ENCODE measurements around the gene EPS8L2. TPM values are rescaled to one million over a fixed set of nuclear protein-coding genes. Genes with fewer than 3 reads are reported as not detected.

Gene EPS8L2
- total RNA-seq, 1 experiment from 2014 or later, result 0.90 TPM

DNA sequence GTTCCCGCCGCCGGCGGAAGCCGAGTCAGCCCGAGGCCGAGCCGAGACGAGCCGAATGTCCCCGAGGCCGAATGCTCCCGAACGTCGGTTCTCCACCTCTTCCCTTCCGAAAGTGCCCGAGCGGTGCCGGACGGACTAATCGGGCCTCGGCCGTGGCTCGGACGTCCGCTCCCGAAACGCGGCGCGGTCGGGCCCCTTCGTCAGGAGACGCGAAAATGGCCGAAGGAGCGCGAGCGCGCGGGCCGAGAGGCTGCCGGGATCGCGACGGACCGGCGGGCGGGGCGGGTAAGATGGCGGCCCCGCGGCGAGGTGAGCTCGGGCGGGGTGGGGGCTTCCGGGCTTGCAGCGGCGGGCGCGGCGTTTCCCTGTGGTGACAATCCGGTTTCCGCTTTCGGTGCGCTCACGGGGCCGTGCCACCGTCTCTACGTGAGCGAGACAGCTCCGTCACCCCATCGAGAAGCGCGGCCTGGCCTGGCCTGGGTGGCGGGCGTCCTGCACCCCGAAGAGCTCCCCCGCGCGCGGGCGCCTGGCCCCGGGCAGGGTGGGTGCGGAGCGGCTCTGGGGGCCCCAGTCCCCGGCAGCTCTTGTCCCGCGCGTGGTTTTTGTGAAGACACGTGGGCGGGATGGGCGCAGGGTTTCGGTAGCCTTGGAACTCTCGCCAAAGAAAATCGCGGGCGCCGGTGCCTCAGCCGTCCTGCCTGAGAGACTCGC lies 10.3 kb upstream of the EPS8L2 start, which contains the start of gene TMEM80:
TMEM80 (plus strand) TSS at position 279 of the 711 bp plus-strand sequence; CDS start at position 291, 12 bp downstream.
- BruUV-seq (replicated peaks), result TSS peak; percentile 61

GRCh38 chr11:696955-697491 lies 9.0 kb upstream of the EPS8L2 start:
- Histone ChIP-seq H3K4me1 (ENCODE audit: insufficient read depth, low read length, poor library complexity, severe bottlenecking) (peaks cover 16% of the 10 kb centered on the region), H3K27ac (ENCODE audit: low read depth, low read length, poor library complexity, severe bottlenecking) (no peak overlapping the region), H3K27me3 (replicated peaks; ENCODE audit: insufficient read depth, low read depth, low read length, poor library complexity) (no peaks in the 10 kb centered on the region), H3K9me3 (ENCODE audit: low read depth, low read length, poor library complexity, severe bottlenecking) (no peaks in the 10 kb centered on the region), H3K36me3 (ENCODE audit: insufficient read depth, low read length, poor library complexity, severe bottlenecking) (no peaks in the 10 kb centered on the region), H3K4me3 (ENCODE audit: low read depth, low read length, poor library complexity, severe bottlenecking) (no peak overlapping the region)
- intact Hi-C loops (cut with micrococcal nuclease; ENCODE audit: unreplicated experiment), result no loop called here
- BruUV-seq (replicated peaks), result TSS peak; percentile 35
- ChIA-PET POLR2A (ENCODE audit: low non-redundant PET) (interaction anchor here (0.5 kb wide), 1 partner anchor 334 kb away, joined by 11 read pairs; no protein-coding TSS in a partner anchor), CTCF (no interaction called here)
- TF ChIP-seq CTCF (conservative IDR thresholded peaks at IDR 0.05; ENCODE audit: low read depth, low read length) (no peak), EZH2 (IDR thresholded peaks at IDR 0.05; ENCODE audit: borderline replicate concordance, low read depth, low read length, poor library complexity, severe bottlenecking) (no peak)
- no peak for DNase-seq (ENCODE audit: low spot score)

More for the DNA sequence above, 10.3 kb upstream of the EPS8L2 start, which contains the start of gene TMEM80:
- H3K9me3 ChIP-seq (ENCODE audit: low read depth, low read length, poor library complexity, severe bottlenecking), result no peaks in the 10 kb centered on the region
- ChIA-PET CTCF (interaction anchor here (0.5 to 1.4 kb wide), 4 partner anchors 12 to 171 kb away, joined by 3 to 8 read pairs (median 6); no protein-coding TSS in a partner anchor), POLR2A (ENCODE audit: low non-redundant PET) (interaction anchor here (0.7 kb wide), 1 partner anchor 247 kb away, joined by 5 read pairs; no protein-coding TSS in a partner anchor)
- TF ChIP-seq CTCF (conservative IDR thresholded peaks at IDR 0.05; ENCODE audit: low read depth, low read length) (no peak), EZH2 (IDR thresholded peaks at IDR 0.05; ENCODE audit: borderline replicate concordance, low read depth, low read length, poor library complexity, severe bottlenecking) (no peak)
- peak within 1 kb of the TSS; percentile 95 for H3K4me3 ChIP-seq (ENCODE audit: low read depth, low read length, poor library complexity, severe bottlenecking)
- intact Hi-C loops (cut with micrococcal nuclease; ENCODE audit: unreplicated experiment), result no loop called here
- no peaks in the 10 kb centered on the region for H3K36me3 ChIP-seq (ENCODE audit: insufficient read depth, low read length, poor library complexity, severe bottlenecking)
- peaks cover 16% of the 10 kb centered on the region for H3K4me1 ChIP-seq (ENCODE audit: insufficient read depth, low read length, poor library complexity, severe bottlenecking)
- no peaks in the 10 kb centered on the region for H3K27me3 ChIP-seq (replicated peaks; ENCODE audit: insufficient read depth, low read depth, low read length, poor library complexity)
- H3K27ac ChIP-seq (ENCODE audit: low read depth, low read length, poor library complexity, severe bottlenecking), result peak within 1 kb of the TSS; percentile 97
- peak; percentile 99 for DNase-seq (ENCODE audit: low spot score)

DNA sequence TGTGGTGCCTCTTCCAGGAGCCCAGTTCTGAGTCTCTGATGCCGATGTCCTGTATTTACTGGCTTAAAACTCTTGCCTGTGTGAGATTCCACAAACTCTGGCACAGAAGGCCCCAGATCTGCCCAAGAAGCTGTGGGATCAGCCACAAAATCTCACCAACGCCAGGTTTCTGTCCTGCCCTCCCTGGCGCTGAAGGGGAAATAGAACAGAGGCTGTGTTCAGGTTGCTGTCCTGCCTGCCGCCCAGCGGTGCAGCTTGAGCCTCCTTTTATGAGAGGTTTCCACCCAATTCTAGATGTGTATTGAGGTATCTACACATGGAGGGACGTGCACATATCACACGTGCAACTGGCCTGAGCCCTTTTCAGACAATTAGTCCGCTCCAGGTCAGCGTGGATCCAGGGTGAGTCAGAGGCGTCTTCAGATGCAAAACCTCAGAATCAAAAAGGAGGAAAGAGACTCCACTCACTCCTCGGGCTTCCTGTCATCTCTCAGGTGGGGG lies 8.2 kb upstream of the EPS8L2 start:
- ChIA-PET CTCF (no interaction called here), POLR2A (ENCODE audit: low non-redundant PET) (no interaction called here)
- no peak for TF ChIP-seq CTCF (conservative IDR thresholded peaks at IDR 0.05; ENCODE audit: low read depth, low read length)
- no peak for TF ChIP-seq EZH2 (IDR thresholded peaks at IDR 0.05; ENCODE audit: borderline replicate concordance, low read depth, low read length, poor library complexity, severe bottlenecking)
- Histone ChIP-seq H3K36me3 (ENCODE audit: insufficient read depth, low read length, poor library complexity, severe bottlenecking) (no peaks in the 10 kb centered on the region), H3K27me3 (replicated peaks; ENCODE audit: insufficient read depth, low read depth, low read length, poor library complexity) (no peaks in the 10 kb centered on the region), H3K4me3 (ENCODE audit: low read depth, low read length, poor library complexity, severe bottlenecking) (no peak overlapping the region), H3K27ac (ENCODE audit: low read depth, low read length, poor library complexity, severe bottlenecking) (no peak overlapping the region), H3K9me3 (ENCODE audit: low read depth, low read length, poor library complexity, severe bottlenecking) (no peaks in the 10 kb centered on the region), H3K4me1 (ENCODE audit: insufficient read depth, low read length, poor library complexity, severe bottlenecking) (peaks cover 13% of the 10 kb centered on the region)
- intact Hi-C loops (cut with micrococcal nuclease; ENCODE audit: unreplicated experiment), result no loop called here
- no TSS peak for BruUV-seq (replicated peaks)
- DNase-seq (ENCODE audit: low spot score), result no peak

Data from A673 (cell line).